Activated naive CD4-positive, alpha-beta T cell treated with anti-CD3 and anti-CD28 coated beads, Interleukin-2, amount 50 U/mL, for 16 hours (primary cell): ENCODE results near the gene HES7.
"Not testable (repeated sequence)": the region's sequence is repeated elsewhere in the genome, so short reads cannot be mapped to it uniquely, and the experiment has no call there.

ENCODE experiments used
- DNase-seq: peaks from one replicate; pipeline ENCODE4 v3.0.0-alpha.2; 2020

Gene HES7

DNA sequence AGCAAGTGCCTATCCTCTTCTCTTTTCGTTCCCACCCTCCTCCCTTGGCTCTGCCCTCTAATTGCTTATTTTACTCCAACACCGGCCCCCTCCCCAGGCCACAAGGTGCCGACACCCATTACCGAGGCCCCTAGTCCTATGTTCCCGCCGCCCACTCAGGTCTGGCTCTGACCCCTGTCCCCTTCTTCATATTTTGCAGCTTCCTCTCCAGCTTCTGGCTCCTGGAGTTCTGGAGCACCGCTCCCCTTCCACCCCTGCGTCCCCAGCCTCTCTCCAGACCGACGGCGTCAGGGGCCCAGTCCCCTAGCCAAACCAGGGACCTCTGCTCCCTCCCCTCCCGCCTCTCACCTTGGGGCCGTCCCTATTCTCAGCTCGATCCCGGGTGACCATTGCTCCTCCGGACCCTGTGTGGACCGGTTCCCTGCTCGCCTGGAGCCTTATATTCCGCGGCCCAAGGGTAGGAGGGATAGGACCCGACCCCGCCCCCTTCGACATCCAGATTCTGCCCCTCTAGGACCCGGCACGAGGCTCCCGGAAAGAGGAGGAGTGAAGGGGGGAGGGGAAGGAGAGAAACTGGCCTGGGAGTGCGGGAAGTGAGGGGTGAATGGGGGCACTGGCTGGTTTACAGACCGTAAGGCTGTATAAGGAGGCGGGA lies at the start of gene HES7:
Gene HES7 (minus strand): TSS at position 412 of the 655 bp plus-strand sequence. CDS start 22 bp downstream, at position 390.
- no peak for DNase-seq

GRCh38 chr17:8173056-8173870 lies 49.4 kb upstream of the HES7 start:
- DNase-seq, result peak; percentile 81

- not testable (repeated sequence) for DNase-seq
Observed at GRCh38 chr17:8170186-8170585, 46.3 kb upstream of the HES7 start.

GRCh38 chr17:8167526-8167925 lies 43.6 kb upstream of the HES7 start:
- DNase-seq, result no peak

GRCh38 chr17:8166731-8167130 lies 42.8 kb upstream of the HES7 start:
- no peak for DNase-seq

DNA sequence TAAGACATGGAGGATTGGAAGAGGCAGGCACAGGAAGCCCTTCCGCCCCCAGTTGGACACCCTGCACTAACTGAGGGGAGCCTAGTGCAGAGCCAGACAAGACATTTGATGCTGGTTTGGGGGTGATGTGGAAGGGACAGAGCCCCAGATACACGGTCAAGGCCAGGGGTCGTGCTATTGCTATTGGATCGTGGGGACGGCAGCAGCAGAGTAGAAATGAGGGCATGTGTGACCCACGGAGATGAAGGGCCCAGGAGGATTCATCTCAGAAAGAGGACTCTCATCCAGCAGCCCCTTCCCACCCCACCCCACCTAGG lies 40.9 kb upstream of the HES7 start:
- no peak for DNase-seq

- peak; percentile 60 for DNase-seq
Observed at GRCh38 chr17:8163978-8164814, 40.3 kb upstream of the HES7 start.

DNA sequence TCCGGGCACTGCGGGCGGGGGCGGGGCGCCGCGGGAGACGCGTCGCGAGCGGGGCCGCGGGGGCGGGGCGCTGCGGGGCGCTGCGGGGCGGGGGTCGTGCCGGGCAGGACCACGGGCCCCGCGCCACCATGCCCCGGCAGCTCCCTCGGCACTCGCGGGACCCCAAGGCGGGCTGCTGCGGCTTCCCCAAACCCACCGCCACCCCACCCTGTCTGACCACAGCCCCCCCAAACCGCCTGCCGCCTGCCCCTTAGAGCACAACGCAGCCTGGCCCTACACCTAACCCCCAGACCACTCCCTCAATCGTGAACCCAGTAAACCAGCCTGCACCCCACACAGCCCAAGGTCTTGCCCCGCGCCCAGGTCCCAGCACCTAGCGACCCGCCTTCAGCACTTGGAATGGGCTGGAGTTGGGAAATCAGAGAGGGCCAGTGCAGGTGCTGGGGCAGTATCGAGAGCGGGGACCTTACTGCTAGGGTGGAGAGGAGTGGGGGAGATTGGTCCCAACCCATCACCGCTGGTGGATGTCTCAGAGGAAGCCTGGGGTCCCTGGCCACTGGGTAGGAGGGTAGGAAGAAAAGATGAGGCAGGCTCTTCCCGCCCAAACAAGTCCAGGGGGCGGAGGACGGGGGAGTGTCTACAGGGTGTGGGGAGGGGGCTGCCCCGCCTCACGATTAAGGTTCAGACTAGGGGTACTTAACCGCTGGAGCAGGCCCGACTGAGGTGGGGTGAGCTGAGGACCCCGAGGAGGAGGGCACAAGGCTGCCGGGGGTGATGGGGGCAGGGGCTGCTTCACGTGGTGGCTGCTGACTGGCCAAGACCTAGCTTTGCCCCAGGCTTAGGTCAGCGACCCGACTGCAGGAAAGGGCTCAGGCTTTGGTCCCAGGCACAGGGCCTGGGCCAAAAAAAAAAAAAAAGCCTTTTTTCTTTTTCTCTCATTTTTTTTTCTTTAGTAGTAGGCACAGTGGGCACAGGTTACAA lies 39.4 kb upstream of the HES7 start:
- DNase-seq, result no peak

GRCh38 chr17:8162233-8162996 lies 38.5 kb upstream of the HES7 start, which contains the start of gene VAMP2:
Gene VAMP2 (minus strand): TSS chr17:8162948. CDS start chr17:8162879, 69 bp downstream.
- DNase-seq, result peak; percentile 88

- DNase-seq, result no peak
Observed at GRCh38 chr17:8161289-8162232, 37.7 kb upstream of the HES7 start.

GRCh38 chr17:8160741-8161221 lies 36.9 kb upstream of the HES7 start:
- DNase-seq, result peak; percentile 40

GRCh38 chr17:8160224-8160577 lies 36.3 kb upstream of the HES7 start:
- no peak for DNase-seq

DNA sequence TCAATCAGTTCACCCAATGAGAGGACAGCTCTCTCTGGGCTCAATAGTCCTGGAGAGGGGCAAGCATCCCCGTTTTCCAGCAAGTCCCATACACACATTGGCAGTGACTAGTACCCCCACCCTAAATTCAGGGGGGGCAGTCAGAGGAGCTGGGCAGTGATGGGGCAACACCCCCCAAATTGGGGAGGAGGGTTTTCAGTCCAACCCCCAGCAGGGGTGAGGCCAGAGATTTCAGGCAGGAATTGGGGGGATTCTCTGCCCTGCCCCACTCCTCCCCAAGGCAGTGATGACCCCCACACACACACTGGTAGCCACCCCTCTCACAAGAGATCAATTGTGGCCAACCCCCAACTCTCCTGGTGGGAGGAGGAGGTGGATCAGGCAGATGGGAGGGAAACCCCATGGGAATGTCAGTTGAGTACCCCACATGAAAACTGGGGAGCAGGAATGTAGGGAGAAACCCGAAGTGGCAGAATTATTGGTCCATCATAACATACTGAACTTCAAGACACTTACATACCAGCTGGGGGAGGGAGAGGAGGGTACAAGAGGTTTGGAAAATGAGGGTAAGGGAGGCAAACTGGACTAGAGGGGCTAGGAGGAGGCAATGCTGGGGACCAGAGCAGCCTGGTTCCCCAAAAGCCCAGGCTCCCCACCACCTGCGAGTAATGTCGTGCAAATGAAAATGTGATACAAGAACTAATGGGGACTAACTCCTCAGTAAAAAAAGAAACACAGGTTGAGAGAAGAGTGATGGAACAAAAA lies 35.7 kb upstream of the HES7 start:
- no peak for DNase-seq

DNA sequence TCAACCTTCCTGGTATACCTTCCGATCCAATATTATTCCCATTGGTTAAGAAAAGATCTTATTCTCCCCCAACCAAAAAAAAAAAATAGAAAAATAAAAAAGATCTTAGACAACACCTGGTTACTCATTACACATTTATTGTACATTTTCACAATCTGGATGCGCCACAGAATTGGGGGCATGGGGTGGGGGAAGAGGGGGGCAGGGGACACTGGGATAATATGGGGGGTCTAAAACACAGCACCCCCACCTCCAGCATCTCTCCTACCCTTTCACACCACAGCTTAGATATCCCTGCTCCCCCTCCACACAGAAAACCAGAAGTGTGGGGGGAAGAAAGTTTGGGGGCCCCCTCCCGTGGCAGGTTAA lies 35.1 kb upstream of the HES7 start:
- no peak for DNase-seq

GRCh38 chr17:8158267-8159031 lies 34.5 kb upstream of the HES7 start:
- DNase-seq, result peak; percentile 84

GRCh38 chr17:8156246-8156992 lies 32.5 kb upstream of the HES7 start:
- DNase-seq, result peak; percentile 100

GRCh38 chr17:8155996-8156245 lies 32.0 kb upstream of the HES7 start:
- no peak for DNase-seq
